ENCODE results near the gene VRK1.
A peak's percentile ranks its signal among the peaks of the same experiment; 100 is the strongest.

VRK1 gene

DNA sequence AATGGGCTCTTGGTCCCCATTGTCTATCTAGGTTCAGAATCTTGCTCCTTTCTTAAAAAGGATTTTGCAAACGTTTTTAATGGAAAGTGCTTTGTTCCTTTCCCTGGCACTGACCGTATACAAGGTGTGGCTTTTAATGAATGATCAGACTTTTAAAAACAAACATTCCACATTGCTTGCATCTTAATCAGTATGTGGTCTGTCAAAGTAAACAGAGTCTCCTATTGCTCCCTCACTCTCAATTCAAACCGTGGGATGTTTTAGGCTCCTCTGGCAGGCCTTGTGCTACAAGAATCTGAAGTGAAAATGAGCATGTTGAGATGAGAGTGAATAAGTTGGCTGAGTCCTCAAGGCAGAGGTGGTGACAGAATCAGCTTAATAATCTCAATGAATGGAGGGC lies 107.0 kb downstream of the VRK1 start:
- TF ChIP-seq JUND (IDR thresholded peaks at IDR 0.05; ENCODE audit: low read depth), result no peak
- DNase-seq (ENCODE audit: low read depth in 1 of 2, low spot score in 1 of 2), result peak in 1 of 2 experiments; percentile 9
- in situ Hi-C loops (cut with HindIII; ENCODE audit: low pct_unique_long_range_greater_than_20kb, low sequenced_read_pairs), result no loop called here

DNA sequence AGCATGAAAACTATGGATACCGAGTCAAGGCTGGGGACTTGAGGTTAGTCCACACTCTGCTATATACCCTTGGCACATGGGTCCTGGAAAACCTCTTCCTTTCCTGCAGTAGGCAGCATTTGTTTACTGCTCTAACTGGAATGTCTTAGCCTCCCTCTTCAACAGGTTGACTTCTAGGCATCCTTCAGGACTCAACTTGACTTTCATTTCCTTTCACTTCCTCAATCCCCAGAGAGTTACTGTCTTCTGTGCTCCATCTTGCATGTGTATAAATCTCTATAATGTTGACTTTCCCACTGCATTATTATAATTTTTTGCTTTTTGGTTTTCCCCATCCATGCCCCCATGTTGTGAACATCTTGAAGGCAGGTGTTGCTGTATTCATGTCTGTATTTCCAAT lies 107.9 kb downstream of the VRK1 start:
- in situ Hi-C loops (cut with HindIII; ENCODE audit: low pct_unique_long_range_greater_than_20kb, low sequenced_read_pairs), result no loop called here
- no peak for DNase-seq (ENCODE audit: low read depth in 1 of 2, low spot score in 1 of 2)
- no peak for TF ChIP-seq JUND (IDR thresholded peaks at IDR 0.05; ENCODE audit: low read depth)

GRCh38 chr14:96905825-96906224 lies 108.6 kb downstream of the VRK1 start:
- no peak for TF ChIP-seq JUND (IDR thresholded peaks at IDR 0.05; ENCODE audit: low read depth)
- in situ Hi-C loops (cut with HindIII; ENCODE audit: low pct_unique_long_range_greater_than_20kb, low sequenced_read_pairs), result no loop called here
- no peak for DNase-seq (ENCODE audit: low read depth in 1 of 2, low spot score in 1 of 2)

GRCh38 chr14:96906434-96906833 lies 109.3 kb downstream of the VRK1 start:
- TF ChIP-seq JUND (IDR thresholded peaks at IDR 0.05; ENCODE audit: low read depth), result no peak
- no peak for DNase-seq (ENCODE audit: low read depth in 1 of 2, low spot score in 1 of 2)
- in situ Hi-C loops (cut with HindIII; ENCODE audit: low pct_unique_long_range_greater_than_20kb, low sequenced_read_pairs), result no loop called here

DNA sequence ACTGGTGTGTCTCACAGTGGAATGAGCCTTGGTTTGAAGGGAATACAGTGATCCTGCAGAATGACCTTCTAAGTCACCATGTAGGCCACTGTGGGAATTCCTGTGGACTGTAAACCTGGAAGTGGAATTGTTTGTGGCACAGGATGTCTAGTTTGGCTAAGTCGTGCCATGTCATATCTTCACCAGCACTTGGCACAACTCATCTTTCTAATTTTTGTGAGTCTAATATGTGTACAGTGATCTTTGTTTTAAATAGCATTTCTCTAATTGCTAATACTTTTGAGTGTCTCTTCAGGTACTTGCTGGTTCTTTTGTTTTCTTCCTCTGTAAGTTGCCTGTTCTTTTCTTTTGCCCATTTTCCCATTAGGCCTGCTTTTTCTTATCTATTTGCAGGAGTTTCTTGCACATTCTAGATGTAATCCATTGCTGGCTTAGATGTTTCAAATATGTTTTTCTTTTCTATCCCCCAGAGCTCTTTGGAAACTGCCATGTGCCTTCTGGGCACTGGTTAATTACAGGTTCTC lies 112.7 kb downstream of the VRK1 start:
- in situ Hi-C loops (cut with HindIII; ENCODE audit: low pct_unique_long_range_greater_than_20kb, low sequenced_read_pairs), result no loop called here
- TF ChIP-seq JUND (IDR thresholded peaks at IDR 0.05; ENCODE audit: low read depth), result no peak

GRCh38 chr14:96911499-96912149 lies 114.4 kb downstream of the VRK1 start:
- in situ Hi-C loops (cut with HindIII; ENCODE audit: low pct_unique_long_range_greater_than_20kb, low sequenced_read_pairs), result no loop called here

More for the DNA sequence above, 112.7 kb downstream of the VRK1 start:
- no peak for DNase-seq (ENCODE audit: low read depth in 1 of 2, low spot score in 1 of 2)

DNA sequence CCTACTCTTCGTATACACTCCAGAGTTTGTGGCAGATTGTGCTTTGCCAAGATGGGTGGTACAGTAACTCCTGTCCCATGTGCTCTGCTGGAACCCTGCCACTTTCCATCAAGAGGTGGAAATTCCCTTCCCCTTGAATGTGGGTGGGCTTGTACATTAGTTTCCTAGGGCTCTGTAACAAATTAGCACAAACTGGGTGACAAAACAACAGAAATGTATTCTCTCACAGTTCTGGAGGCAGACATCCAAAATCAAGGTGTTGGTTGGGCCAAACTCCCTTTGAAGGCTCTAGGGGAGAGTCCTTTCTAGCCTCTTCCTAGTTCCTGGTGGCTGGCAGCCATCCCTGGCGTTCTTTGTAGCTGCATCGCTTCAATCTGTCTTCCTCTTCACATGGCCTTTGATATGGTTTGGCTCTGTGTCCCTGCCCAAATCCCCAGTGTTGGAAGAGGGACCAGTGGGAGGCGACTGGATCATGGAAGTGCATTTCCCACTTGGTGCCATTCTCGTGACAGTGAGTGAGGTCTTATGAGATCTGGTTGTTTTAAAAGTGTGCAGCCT lies 117.5 kb downstream of the VRK1 start:
- no peak for TF ChIP-seq JUND (IDR thresholded peaks at IDR 0.05; ENCODE audit: low read depth)
- DNase-seq (ENCODE audit: low read depth in 1 of 2, low spot score in 1 of 2), result no peak
- in situ Hi-C loops (cut with HindIII; ENCODE audit: low pct_unique_long_range_greater_than_20kb, low sequenced_read_pairs), result no loop called here

More at GRCh38 chr14:96911499-96912149, 114.4 kb downstream of the VRK1 start:
- no peak for DNase-seq (ENCODE audit: low read depth in 1 of 2, low spot score in 1 of 2)
- no peak for TF ChIP-seq JUND (IDR thresholded peaks at IDR 0.05; ENCODE audit: low read depth)

DNA sequence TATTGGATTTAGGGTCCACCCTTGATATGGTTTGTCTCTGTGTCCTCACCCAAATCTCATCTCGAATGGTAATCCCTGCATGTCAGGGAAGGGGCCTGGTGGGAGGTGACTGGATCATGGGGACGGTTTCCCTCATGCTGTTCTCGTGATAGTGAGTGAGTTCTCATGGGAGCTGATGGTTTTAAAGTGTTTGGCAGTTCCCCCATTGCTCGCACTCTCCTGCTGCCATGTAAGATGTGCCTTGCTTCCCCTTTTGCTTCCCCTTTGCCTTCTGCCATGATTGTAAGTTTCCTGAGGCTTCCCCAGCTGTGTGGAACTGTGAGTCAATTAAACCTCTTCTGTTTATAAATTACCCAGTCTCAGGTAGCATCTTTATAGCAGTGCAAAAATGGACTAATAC lies 118.3 kb downstream of the VRK1 start:
- in situ Hi-C loops (cut with HindIII; ENCODE audit: low pct_unique_long_range_greater_than_20kb, low sequenced_read_pairs), result no loop called here
- TF ChIP-seq JUND (IDR thresholded peaks at IDR 0.05; ENCODE audit: low read depth), result no peak
- DNase-seq (ENCODE audit: low read depth in 1 of 2, low spot score in 1 of 2), result no peak

DNA sequence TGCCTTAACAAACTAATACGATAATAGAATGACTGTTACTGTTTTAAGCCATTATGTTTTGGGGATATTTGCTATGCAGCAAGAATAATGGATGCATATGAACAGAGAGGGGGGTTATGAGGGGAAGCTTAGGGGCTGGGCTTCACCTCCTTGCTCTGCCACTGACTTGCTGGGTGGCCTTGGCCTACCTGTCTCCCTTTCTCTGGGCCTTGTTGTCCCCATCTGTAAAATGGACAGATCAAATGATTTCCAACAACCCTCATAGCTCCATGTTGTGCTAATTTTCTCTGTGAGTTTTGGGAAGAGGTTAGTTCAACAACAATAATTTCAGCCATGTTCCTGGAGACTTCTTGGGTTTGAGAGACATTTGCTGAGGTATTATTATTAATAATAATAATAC lies 119.6 kb downstream of the VRK1 start:
- no peak for DNase-seq (ENCODE audit: low read depth in 1 of 2, low spot score in 1 of 2)
- no peak for TF ChIP-seq JUND (IDR thresholded peaks at IDR 0.05; ENCODE audit: low read depth)
- in situ Hi-C loops (cut with HindIII; ENCODE audit: low pct_unique_long_range_greater_than_20kb, low sequenced_read_pairs), result no loop called here

GRCh38 chr14:96917442-96917963 lies 120.3 kb downstream of the VRK1 start:
- in situ Hi-C loops (cut with HindIII; ENCODE audit: low pct_unique_long_range_greater_than_20kb, low sequenced_read_pairs), result no loop called here
- no peak for DNase-seq (ENCODE audit: low read depth in 1 of 2, low spot score in 1 of 2)
- TF ChIP-seq JUND (IDR thresholded peaks at IDR 0.05; ENCODE audit: low read depth), result no peak

DNA sequence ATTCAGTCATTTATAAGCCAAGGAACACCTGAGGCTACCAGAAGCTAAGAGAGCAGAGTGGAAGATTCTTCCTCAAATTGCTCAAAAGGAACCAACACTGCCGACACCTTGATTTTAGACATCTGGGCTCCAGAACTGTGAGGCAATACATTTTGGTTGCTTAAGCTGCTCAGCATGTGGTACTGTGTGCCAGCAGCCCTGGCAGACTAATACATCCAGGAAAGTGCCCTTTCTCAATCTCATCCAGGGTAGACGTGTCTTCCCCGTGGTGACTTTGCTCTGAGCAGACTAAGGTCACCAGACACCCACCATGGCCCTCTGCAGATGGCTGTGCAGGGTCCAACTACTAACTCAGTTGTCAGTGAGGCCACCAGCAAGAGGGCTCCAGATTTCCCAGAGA lies 122.8 kb downstream of the VRK1 start:
- no peak for TF ChIP-seq JUND (IDR thresholded peaks at IDR 0.05; ENCODE audit: low read depth)
- DNase-seq (ENCODE audit: low read depth in 1 of 2, low spot score in 1 of 2), result no peak
- in situ Hi-C loops (cut with HindIII; ENCODE audit: low pct_unique_long_range_greater_than_20kb, low sequenced_read_pairs), result no loop called here

DNA sequence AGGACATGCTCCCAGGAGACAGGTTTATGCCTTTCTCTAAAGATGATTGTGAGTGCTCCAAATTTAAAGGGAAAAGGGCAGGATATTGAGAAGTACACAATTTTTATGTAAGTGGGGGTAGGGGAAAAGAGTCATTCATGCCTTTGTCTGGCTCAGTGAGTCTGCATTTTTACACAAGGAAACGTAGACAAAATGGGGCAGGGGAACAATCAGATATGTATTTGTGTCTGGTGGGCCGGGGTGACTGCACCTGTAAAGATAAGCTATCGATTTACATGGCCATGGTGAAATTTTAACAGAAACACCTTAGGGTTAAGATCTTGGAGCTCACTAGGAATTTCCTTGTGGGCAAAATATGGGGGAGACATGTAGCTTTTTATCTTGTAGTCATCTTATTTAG lies 123.6 kb downstream of the VRK1 start:
- in situ Hi-C loops (cut with HindIII; ENCODE audit: low pct_unique_long_range_greater_than_20kb, low sequenced_read_pairs), result no loop called here
- no peak for TF ChIP-seq JUND (IDR thresholded peaks at IDR 0.05; ENCODE audit: low read depth)
- DNase-seq (ENCODE audit: low read depth in 1 of 2, low spot score in 1 of 2), result no peak

DNA sequence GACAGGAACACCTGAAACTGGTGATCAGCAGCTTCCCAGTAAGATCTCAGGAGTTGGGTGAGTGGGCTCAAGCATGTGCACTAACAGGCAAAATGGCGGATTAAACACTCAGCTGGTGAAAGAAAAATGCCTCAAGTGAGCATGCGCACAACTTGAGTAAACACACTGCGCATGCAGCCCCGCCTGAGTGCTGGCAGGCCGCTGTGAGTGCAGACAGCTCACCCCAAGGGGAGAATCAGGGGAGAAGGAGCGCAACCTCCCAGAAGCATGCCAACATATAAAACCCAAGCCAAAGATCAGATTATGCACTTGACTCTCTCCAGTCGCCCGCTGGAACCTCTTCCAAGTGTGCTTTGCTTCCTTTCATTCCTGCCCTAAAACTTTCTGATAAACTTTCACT lies 125.8 kb downstream of the VRK1 start:
- in situ Hi-C loops (cut with HindIII; ENCODE audit: low pct_unique_long_range_greater_than_20kb, low sequenced_read_pairs), result no loop called here
- DNase-seq (ENCODE audit: low read depth in 1 of 2, low spot score in 1 of 2), result no peak
- no peak for TF ChIP-seq JUND (IDR thresholded peaks at IDR 0.05; ENCODE audit: low read depth)
